ENCODE results near the gene ADSS1.

The ADSS1 gene

DNA sequence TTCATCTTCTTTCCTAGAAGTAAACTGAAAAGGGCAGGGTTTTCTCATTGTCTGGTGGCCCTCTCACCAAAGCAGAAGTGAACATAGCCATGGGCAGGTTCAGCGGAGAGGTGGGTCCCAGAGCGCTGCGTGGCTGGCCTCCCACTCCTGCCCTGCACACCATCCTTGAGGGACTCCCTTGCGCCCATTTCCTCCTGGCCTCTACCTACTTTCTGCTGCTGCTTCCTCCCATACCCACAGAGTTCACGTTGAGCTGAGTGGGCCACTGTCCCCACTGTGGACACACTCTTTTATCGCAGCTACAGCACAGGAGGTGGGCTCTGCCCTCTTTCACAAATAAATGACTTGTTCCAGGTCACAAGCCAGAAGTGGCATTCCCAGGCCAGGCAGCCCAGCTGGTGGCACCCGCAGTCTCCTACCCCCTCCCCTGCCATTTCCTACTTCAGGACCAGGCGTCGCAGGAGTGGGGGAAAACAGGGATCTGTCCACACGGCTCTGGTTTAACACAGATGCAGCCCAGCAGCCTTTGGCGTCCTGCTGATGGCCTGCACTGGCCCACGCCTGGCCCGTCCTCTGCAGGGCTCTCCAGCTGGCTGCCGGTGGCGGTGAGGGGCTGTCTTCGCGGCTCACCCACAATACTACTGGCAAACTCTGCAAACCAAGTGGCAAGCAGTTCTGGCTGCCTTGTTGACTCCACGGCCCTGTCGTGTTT is 33.8 kb downstream of the ADSS1 start:
- Histone ChIP-seq H3K4me3 (ENCODE audit: low read length) (no peak overlapping the region), H3K4me1 (ENCODE audit: control insufficient read depth, insufficient read depth, low read length) (peaks cover 9% of the 10 kb centered on the region), H3K36me3 (ENCODE audit: control insufficient read depth, insufficient read depth, low read length) (peaks cover 27% of the 10 kb centered on the region), H3K27ac (ENCODE audit: low read depth, low read length) (no peak overlapping the region), H3K27me3 (ENCODE audit: control insufficient read depth, insufficient read depth, low read length) (no peaks in the 10 kb centered on the region), H3K9ac (ENCODE audit: low read length) (no peak overlapping the region)

DNA sequence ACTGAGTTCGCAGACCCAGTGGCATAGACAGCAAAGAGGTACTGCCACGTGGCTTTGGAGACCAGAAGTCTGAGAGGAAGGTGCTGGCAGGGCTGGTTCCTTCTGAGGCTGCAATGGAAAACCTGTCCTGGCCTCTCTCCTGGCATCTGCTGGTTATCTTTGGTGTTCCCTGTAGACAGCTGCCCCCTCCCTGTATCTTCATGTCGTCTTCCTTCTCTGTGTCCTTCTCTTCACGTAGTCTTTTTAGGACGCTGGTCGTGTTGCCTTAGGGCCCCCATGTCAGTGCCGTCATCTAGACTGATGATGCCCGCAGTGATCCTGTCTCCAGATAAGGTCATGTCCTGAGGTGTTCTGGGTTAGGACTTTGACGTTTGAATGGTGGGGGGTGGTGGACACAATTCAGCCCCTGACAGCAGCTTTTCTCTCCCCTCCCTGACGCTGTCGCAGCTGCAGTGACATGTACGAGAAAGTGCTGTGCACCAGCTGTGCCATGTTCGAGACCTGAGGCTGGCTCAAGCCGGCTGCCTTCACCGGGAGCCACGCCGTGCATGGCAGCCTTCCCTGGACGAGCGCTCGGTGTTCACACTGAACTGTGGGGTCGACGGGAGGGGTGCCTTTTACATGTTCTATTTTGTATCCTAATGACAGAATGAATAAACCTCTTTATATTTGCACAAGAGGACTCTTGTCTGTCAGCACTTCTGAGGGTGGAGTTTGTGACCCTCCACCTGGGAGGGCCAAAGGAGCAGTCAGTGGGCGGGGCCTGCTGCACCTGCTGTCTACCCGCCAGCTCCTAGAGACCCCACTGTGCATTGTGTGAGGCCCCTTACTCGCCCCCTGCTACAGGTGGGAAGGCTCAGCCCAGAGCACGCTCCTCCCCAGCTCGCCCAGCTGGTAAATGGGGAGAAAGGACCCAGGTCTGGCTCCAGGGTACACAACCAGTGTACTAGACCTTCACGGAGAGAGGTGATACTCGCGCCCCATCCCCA is 35.2 kb downstream of the ADSS1 start:
- Histone ChIP-seq H3K4me1 (ENCODE audit: control insufficient read depth, insufficient read depth, low read length) (peaks cover 4% of the 10 kb centered on the region), H3K36me3 (ENCODE audit: control insufficient read depth, insufficient read depth, low read length) (peaks cover 27% of the 10 kb centered on the region), H3K27ac (ENCODE audit: low read depth, low read length) (no peak overlapping the region)

DNA sequence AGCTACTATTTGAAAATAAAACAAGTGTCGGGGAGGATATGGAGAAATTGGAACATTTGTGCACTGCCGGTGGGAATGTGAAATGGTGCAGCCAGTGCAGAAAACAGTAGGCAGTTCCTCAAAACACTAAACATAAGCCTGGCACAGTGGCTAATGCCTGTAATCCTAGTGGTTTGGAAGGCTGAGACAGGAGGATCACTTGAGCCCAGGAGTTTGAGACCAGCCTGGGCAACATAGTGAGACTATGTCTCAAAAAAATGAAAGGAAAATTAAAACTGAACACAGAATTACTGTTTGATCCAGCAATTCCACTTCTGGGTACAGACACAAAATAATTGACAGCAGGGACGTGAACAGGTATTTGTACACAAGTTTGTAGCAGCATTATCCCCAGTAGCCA is 41.5 kb downstream of the ADSS1 start:
- no peak overlapping the region for H3K9ac ChIP-seq (ENCODE audit: low read length)

More for the DNA sequence above, 35.2 kb downstream of the ADSS1 start:
- Histone ChIP-seq H3K27me3 (ENCODE audit: control insufficient read depth, insufficient read depth, low read length) (no peaks in the 10 kb centered on the region), H3K4me3 (ENCODE audit: low read length) (no peak overlapping the region), H3K9ac (ENCODE audit: low read length) (no peak overlapping the region)

DNA sequence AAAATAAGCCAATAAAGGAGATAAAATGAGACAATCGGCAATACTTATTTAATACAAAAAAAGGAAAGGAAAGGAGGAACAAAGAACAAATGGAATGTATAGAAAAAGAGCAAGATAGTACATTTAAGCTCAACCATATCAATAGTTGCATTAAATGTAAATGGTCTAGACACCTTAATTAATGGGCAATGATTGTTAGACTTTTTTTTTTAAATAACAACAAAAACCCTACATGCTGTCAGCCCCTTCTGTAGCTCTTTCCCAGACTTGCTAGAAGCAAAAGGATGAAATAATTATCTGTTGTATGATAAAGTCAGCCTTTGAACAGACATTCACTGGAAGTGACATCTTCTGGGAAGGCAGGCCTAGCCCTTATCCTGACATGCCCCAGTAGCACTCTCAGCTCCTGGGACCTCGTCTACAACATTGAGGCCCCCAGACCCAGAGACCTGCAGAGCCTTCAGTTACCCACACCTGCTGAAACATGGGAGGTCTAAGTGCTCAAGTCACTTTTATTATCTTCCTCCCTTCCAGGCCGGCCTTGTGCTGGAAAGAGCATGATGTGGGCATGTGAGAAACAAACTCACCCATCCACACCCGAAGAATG is 42.3 kb downstream of the ADSS1 start:
- Histone ChIP-seq H3K4me1 (ENCODE audit: control insufficient read depth, insufficient read depth, low read length) (no peaks in the 10 kb centered on the region), H3K27ac (ENCODE audit: low read depth, low read length) (no peak overlapping the region), H3K27me3 (ENCODE audit: control insufficient read depth, insufficient read depth, low read length) (no peaks in the 10 kb centered on the region), H3K36me3 (ENCODE audit: control insufficient read depth, insufficient read depth, low read length) (peaks cover 5% of the 10 kb centered on the region), H3K4me3 (ENCODE audit: low read length) (no peak overlapping the region), H3K9ac (ENCODE audit: low read length) (no peak overlapping the region)

More for the DNA sequence above, 41.5 kb downstream of the ADSS1 start:
- peaks cover 2% of the 10 kb centered on the region for H3K36me3 ChIP-seq (ENCODE audit: control insufficient read depth, insufficient read depth, low read length)
- H3K27ac ChIP-seq (ENCODE audit: low read depth, low read length): no peak overlapping the region
- no peaks in the 10 kb centered on the region for H3K27me3 ChIP-seq (ENCODE audit: control insufficient read depth, insufficient read depth, low read length)
- no peaks in the 10 kb centered on the region for H3K4me1 ChIP-seq (ENCODE audit: control insufficient read depth, insufficient read depth, low read length)
- no peak overlapping the region for H3K4me3 ChIP-seq (ENCODE audit: low read length)

DNA sequence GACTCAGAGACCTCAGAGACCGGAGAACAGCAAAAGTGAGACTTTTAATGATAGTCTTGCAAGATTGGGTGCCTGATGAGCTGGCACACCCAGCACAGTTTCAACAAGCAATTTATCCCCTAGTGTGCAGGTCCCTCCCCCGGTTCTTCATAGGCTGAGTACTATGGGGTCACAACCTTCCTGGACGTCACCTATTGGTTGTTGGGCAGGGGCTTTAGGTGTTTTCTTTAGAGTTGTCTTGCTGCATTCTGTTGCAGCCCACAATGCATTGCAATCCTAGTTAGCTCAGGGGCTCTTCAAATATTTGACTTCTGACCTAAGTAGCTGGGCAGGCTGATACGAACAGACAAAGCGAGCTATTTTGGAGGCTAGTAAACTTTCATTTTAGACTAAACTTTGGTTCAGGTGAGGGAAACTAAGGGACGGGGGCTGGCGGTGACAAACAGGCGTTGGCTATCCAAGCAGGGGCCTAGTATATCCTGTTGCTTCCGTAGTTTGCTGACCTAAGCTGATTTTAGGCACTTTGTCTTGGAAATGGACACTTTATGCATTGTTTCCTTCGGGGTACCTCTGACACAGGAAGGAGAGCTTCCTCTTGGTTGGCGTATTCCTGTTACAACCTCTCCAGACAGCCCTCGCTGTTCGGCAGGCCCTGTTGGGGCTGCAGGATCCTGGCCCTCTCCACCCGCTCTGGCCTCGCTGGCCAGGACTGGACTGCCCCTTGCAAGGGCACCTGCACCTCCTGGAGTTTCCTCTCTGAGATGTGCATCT is 43.0 kb downstream of the ADSS1 start:
- no peaks in the 10 kb centered on the region for H3K4me1 ChIP-seq (ENCODE audit: control insufficient read depth, insufficient read depth, low read length)

DNA sequence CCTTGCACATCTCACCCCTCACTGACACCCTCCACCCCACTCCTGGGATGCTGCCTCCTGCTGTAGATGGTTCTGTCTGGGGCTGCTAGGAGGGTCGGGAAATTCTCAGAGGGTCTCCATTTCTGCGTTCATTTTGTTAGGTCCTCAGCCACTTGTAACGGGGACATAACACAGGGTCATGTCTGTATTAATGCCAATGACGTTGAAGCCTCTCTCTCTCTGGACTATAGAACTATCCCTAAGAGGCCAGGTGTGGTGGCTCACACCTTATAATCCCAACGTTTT is 43.5 kb downstream of the ADSS1 start:
- no peak overlapping the region for H3K4me3 ChIP-seq (ENCODE audit: low read length)
- H3K27me3 ChIP-seq (ENCODE audit: control insufficient read depth, insufficient read depth, low read length): no peaks in the 10 kb centered on the region
- no peaks in the 10 kb centered on the region for H3K4me1 ChIP-seq (ENCODE audit: control insufficient read depth, insufficient read depth, low read length)
- H3K27ac ChIP-seq (ENCODE audit: low read depth, low read length): no peak overlapping the region
- peak overlapping the region; percentile 6 for H3K9ac ChIP-seq (ENCODE audit: low read length)
- H3K36me3 ChIP-seq (ENCODE audit: control insufficient read depth, insufficient read depth, low read length): peaks cover 12% of the 10 kb centered on the region

More for the DNA sequence above, 43.0 kb downstream of the ADSS1 start:
- H3K36me3 ChIP-seq (ENCODE audit: control insufficient read depth, insufficient read depth, low read length): peaks cover 11% of the 10 kb centered on the region
- no peaks in the 10 kb centered on the region for H3K27me3 ChIP-seq (ENCODE audit: control insufficient read depth, insufficient read depth, low read length)
- no peak overlapping the region for H3K4me3 ChIP-seq (ENCODE audit: low read length)
- no peak overlapping the region for H3K27ac ChIP-seq (ENCODE audit: low read depth, low read length)
- H3K9ac ChIP-seq (ENCODE audit: low read length): peak overlapping the region; percentile 6

DNA sequence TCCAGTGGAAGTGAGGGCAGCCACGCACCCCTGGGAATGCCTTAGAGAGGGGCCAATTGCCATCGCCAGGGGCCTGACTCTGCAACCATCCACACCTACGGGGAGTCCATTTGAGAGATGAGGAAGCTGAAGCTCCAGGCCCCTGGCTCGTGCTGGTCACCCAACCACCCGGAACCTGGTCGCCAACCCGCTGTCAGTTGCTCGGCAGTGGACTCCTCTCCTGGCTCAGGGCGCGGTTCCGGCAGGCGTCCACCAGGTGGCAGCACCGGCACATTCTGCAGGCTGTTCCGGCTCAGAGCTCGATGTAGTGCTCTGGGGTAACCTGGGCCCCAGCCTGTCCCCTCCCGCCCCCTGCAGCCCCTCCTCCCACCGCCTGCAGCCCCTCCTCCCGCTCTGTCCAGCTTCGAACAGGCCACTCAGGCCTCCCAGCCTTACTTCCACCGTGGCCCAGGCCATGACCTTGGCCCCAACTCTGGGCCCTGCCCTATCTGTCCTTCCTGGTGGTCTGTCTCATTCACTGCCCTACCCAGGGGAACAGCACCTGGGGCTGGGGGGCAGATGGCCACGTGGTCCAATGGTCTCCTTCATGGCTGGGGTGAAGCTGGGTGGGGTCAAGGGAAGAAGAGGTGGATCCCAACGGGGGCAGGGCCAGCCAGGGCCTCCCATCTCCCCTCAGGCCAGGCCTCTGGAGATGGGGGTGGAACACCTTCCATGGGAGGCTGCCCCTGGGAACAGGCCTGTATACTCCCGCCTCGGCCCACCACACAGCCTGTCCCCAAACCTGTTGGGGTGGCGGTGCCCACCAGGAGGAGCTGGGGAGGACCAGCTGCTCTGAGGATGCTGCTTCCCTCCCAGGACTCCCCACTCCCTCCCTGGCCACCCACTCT is 44.7 kb downstream of the ADSS1 start:
- H3K27ac ChIP-seq (ENCODE audit: low read depth, low read length): no peak overlapping the region
- no peaks in the 10 kb centered on the region for H3K27me3 ChIP-seq (ENCODE audit: control insufficient read depth, insufficient read depth, low read length)
- no peak overlapping the region for H3K9ac ChIP-seq (ENCODE audit: low read length)
- H3K4me1 ChIP-seq (ENCODE audit: control insufficient read depth, insufficient read depth, low read length): no peaks in the 10 kb centered on the region
- peaks cover 20% of the 10 kb centered on the region for H3K36me3 ChIP-seq (ENCODE audit: control insufficient read depth, insufficient read depth, low read length)
- H3K4me3 ChIP-seq (ENCODE audit: low read length): no peak overlapping the region

DNA sequence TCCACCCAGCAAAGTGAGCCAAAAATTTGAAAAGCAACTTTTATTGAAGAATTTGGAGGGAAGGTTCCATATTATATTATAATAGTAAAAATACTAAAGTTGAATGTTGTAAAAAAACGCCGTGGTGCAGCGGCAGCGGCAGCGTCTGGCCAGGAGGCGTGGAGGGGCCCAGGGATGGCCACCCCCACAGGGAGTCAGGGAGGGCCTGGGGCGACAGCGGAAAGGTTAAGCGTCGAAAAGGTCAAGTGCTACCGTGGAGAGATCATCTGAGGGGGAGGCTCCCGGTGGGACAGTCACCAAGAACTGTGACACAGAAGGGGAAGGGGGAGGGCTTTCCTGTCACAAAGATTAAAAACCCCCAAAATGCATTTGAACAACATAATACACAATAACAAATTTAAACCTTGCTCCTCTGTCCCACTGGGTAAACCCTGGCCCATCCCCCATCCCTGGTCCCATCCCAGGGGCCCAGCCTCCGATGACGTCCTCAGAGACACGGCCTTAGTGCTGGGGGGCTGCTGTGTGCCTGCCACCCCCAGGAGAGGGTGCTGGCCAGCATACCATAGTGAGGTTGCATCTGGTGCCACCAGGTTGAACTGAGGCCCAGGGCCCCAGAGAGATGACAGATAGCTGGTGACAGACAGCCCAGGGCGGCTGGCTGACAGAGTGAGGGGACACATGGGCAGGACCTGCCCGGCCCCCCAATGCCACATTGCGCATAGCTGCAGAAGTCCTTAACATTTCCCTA is 45.5 kb downstream of the ADSS1 start:
- Histone ChIP-seq H3K36me3 (ENCODE audit: control insufficient read depth, insufficient read depth, low read length) (peaks cover 20% of the 10 kb centered on the region), H3K27me3 (ENCODE audit: control insufficient read depth, insufficient read depth, low read length) (no peaks in the 10 kb centered on the region), H3K9ac (ENCODE audit: low read length) (no peak overlapping the region), H3K27ac (ENCODE audit: low read depth, low read length) (no peak overlapping the region), H3K4me3 (ENCODE audit: low read length) (no peak overlapping the region), H3K4me1 (ENCODE audit: control insufficient read depth, insufficient read depth, low read length) (no peaks in the 10 kb centered on the region)

DNA sequence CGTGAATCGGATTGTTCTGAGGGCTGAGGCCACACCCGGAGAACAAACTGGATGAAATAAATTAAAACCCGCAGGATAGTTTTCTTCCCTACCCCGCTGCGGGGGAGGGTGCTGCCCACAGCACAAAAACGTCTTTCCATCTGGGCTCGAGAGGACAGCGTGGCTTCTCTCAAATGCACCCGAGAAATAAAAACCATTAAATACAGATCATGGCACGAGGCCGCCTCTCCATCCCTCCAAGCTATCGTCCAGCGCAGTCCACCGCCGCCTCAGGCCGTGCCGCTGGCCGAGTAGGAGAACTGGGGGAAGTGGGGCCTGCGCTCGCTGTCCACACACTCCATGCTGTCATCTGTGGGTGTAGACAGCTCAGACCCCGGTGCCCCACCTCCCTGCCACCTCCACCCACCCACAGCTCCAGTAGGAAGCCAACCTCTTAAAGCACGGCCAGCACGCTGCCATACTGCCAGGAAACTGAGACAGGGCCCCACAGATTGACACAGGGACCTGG is 46.1 kb downstream of the ADSS1 start:
- H3K4me1 ChIP-seq (ENCODE audit: control insufficient read depth, insufficient read depth, low read length): no peaks in the 10 kb centered on the region
- H3K4me3 ChIP-seq (ENCODE audit: low read length): no peak overlapping the region
- H3K27ac ChIP-seq (ENCODE audit: low read depth, low read length): no peak overlapping the region
- H3K9ac ChIP-seq (ENCODE audit: low read length): no peak overlapping the region
- peaks cover 20% of the 10 kb centered on the region for H3K36me3 ChIP-seq (ENCODE audit: control insufficient read depth, insufficient read depth, low read length)
- H3K27me3 ChIP-seq (ENCODE audit: control insufficient read depth, insufficient read depth, low read length): no peaks in the 10 kb centered on the region

DNA sequence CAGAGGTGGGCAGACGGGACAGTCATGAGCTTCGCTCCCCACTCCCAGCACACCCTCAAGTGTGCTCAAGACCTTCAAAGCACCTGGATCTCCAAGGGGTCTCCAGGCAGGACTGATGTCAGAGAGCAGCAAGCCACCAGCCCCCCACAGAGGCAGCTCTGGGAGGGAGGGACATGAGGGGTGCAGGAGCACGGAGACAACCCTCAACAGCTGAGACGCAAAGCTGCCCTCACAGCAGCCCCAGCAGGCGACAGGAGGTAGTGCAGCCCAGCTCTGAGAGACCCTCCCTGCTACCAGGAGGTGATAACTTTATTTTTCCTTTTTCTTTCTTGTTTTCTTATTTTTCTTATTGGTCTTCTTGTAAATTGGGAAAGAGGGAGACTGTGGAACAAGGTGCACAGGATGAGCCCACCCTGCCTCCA is 46.8 kb downstream of the ADSS1 start:
- Histone ChIP-seq H3K27ac (ENCODE audit: low read depth, low read length) (no peak overlapping the region), H3K27me3 (ENCODE audit: control insufficient read depth, insufficient read depth, low read length) (no peaks in the 10 kb centered on the region), H3K36me3 (ENCODE audit: control insufficient read depth, insufficient read depth, low read length) (peaks cover 20% of the 10 kb centered on the region), H3K4me1 (ENCODE audit: control insufficient read depth, insufficient read depth, low read length) (no peaks in the 10 kb centered on the region), H3K4me3 (ENCODE audit: low read length) (no peak overlapping the region), H3K9ac (ENCODE audit: low read length) (no peak overlapping the region)

DNA sequence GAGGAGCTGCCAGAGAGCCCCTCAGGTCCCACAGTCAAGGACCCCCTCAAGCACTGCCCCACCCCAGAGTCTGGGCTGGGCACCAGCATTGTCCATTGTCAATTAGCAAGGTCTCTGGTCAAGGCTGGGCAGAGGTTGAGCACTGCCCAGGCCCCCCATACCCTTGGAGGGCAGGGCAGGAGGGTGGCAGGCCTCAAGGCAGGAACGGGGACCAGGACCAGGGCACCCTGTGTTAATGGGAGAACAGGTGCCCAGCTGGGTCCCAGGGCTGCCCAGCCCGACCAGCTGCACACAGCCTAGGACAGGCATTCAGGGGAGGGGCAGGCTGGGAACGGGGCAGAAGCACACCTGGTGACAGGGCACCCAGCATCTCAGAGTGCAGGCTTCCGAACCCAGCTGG is 47.3 kb downstream of the ADSS1 start:
- no peaks in the 10 kb centered on the region for H3K4me1 ChIP-seq (ENCODE audit: control insufficient read depth, insufficient read depth, low read length)
- no peaks in the 10 kb centered on the region for H3K27me3 ChIP-seq (ENCODE audit: control insufficient read depth, insufficient read depth, low read length)
- no peak overlapping the region for H3K9ac ChIP-seq (ENCODE audit: low read length)
- H3K27ac ChIP-seq (ENCODE audit: low read depth, low read length): no peak overlapping the region
- H3K4me3 ChIP-seq (ENCODE audit: low read length): no peak overlapping the region
- H3K36me3 ChIP-seq (ENCODE audit: control insufficient read depth, insufficient read depth, low read length): peaks cover 20% of the 10 kb centered on the region
